OCI-LY7 (cell line): ENCODE results near the gene ACTN1.

ENCODE experiments used
- EZH2phosphoT487 ChIP-seq: fragments of 200-600 bp; sonication (generic); IDR thresholded peaks from 2 replicates; pipeline ENCODE4 v1.6.1; 2018; ENCODE audit warnings: low read depth, borderline replicate concordance, mild to moderate bottlenecking, mixed run types, antibody characterized with exemption, low read length, moderate library complexity, mixed read lengths
- TF ChIP-seq, protein P1 (sequence below): fragments of 200-600 bp; sonication (generic); conservative IDR thresholded peaks from 2 replicates; pipeline ENCODE4 v1.5.1; 2014; ENCODE audit warnings: mild to moderate bottlenecking, antibody characterized with exemption, low read length, moderate library complexity, mixed read lengths

DNA sequence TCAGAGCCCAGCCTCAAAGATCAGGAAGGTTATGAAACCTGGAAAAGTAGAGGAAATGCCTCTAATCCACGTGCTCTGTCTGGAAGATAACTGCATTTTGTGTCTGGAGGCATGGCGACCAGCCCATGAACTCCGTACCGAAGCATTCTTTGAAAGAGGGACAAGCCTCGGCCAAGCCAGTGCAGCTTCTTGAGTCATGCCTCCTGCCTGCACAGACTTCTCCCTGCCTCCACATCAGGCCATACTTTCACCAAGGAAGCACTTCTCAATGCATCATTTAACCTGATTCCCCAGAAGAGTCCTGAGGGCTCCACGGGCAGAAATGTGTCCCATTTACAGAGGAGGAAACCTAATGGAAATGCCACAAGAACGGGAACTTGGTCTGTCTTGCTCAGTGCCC, 3.4 kb downstream of the ACTN1 start:
- TF ChIP-seq, protein P1, sequence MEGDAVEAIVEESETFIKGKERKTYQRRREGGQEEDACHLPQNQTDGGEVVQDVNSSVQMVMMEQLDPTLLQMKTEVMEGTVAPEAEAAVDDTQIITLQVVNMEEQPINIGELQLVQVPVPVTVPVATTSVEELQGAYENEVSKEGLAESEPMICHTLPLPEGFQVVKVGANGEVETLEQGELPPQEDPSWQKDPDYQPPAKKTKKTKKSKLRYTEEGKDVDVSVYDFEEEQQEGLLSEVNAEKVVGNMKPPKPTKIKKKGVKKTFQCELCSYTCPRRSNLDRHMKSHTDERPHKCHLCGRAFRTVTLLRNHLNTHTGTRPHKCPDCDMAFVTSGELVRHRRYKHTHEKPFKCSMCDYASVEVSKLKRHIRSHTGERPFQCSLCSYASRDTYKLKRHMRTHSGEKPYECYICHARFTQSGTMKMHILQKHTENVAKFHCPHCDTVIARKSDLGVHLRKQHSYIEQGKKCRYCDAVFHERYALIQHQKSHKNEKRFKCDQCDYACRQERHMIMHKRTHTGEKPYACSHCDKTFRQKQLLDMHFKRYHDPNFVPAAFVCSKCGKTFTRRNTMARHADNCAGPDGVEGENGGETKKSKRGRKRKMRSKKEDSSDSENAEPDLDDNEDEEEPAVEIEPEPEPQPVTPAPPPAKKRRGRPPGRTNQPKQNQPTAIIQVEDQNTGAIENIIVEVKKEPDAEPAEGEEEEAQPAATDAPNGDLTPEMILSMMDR = no peak
- TF ChIP-seq EZH2phosphoT487 = no peak
